AG04449 (cell line): Measurements from ENCODE around the gene CAMTA1.

Experiments
- CTCF ChIA-PET: fragments of 350-600 bp; formaldehyde crosslinking; extraction: SDS; loops from one replicate; lab custom pipeline; 2021; ENCODE audit warnings: antibody characterized with exemption; lab: Yijun Ruan, JAX
- POLR2A ChIA-PET: fragments of 400-600, 350-600 bp; formaldehyde crosslinking; extraction: SDS; loops from one replicate; lab custom pipeline; 2020; ENCODE audit warnings: antibody characterized with exemption, inconsistent platforms; lab: Yijun Ruan, JAX
- DNase-seq: peaks from one replicate; pipeline ENCODE4 v3.0.0-alpha.2; 2010; ENCODE audit warnings: low read depth, low spot score
- H3K4me3 ChIP-seq: 2 replicates; pipeline ENCODE4 v1.5.1; 2011; ENCODE audit warnings: low read depth, mild to moderate bottlenecking, control low read depth, low read length
- CTCF ChIP-seq: IDR thresholded peaks from one replicate; pipeline ENCODE4 v1.5.1; 2011; ENCODE audit warnings: mild to moderate bottlenecking, moderate library complexity, low read length, control low read depth, inconsistent platforms; ENCODE audit not compliant: insufficient read depth; ENCODE audit errors: missing control alignments

Gene CAMTA1

GRCh38 chr1:7012461-7012924 is 227.2 kb downstream of the CAMTA1 start:
- CTCF ChIA-PET = interaction anchor here (1.2 kb wide), 1 partner anchor 30 kb away, joined by 3 read pairs; no protein-coding TSS in a partner anchor
- POLR2A ChIA-PET = no interaction called here
- no peak overlapping the region for H3K4me3 ChIP-seq
- no peak for TF ChIP-seq CTCF
- DNase-seq = no peak

DNA sequence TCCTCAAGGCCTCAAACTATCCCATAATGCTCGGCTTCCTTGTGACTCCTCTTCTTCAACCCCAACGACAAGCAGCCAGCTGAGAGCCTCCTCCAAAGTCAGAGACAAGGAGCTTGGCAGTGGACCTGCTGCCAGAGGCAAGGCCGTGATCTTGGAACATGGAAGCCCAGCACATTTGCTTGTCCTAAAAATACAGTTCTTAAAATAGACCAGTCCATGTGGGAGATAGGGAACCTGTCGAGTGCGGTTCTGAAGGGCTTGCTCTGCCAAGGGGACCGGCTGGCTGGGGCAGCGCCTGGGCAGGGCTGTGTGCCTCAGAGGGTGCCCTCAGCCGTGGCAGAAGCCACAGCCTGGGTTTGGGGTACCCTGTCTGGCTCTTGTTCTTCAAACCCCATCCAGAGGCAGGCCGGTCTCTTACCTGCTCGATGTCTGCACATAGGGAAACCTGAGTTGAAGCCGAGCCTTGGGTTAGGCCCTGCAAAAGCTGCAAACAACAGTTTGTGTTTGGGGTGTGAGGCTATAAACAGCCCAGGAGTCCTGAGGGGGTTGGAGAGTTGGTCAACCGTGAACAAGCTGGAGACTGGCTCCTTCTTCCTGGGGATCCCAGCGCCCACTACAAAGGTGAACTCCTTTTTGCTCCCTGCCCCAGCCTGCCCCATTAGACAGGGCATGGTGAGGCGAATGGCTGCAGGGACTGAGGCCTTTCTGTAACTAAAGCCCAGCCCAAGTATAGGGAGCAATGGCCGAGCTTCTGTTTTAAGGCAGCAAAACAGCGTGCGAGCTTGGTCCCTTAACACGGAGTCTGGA is 228.8 kb downstream of the CAMTA1 start:
- CTCF ChIA-PET = interaction anchor here (1.2 to 2.1 kb wide), 3 partner anchors 28 to 56 kb away, joined by 3 to 6 read pairs (median 4); no protein-coding TSS in a partner anchor
- DNase-seq = no peak
- POLR2A ChIA-PET = no interaction called here
- TF ChIP-seq CTCF = no peak
- no peak overlapping the region for H3K4me3 ChIP-seq

- ChIA-PET POLR2A (no interaction called here), CTCF (interaction anchor here (1.3 to 2.1 kb wide), 2 partner anchors 28 to 56 kb away, joined by 4 to 6 read pairs; no protein-coding TSS in a partner anchor)
- TF ChIP-seq CTCF = no peak
Measured at GRCh38 chr1:7014640-7014930, 229.3 kb downstream of the CAMTA1 start.

GRCh38 chr1:7015022-7015421 is 229.8 kb downstream of the CAMTA1 start:
- ChIA-PET POLR2A (no interaction called here), CTCF (interaction anchor here (1.3 to 2.1 kb wide), 2 partner anchors 27 to 55 kb away, joined by 4 to 6 read pairs; no protein-coding TSS in a partner anchor)
- no peak for TF ChIP-seq CTCF
- DNase-seq = no peak
- H3K4me3 ChIP-seq = no peak overlapping the region

More at GRCh38 chr1:7014640-7014930, 229.3 kb downstream of the CAMTA1 start:
- no peak overlapping the region for H3K4me3 ChIP-seq
- DNase-seq = no peak

DNA sequence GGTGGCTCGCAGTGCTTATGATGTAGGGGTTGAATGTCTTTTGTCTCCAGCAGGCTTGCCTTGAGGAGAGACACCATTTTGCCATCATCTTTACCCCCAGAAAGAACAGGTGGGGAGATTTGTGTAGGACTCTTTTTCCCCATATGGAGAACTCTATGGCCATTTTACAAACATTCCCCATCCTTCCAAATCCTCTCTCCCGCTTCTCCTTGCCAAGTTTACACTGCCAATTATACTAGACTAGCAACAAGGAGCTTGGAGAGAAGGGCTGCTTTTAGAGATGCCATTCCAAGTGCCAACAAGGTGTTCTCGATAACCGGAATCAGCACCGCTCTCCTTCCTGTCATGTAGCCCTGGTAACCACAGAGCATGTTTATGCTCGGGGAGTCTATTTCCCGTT is 233.1 kb downstream of the CAMTA1 start:
- CTCF ChIA-PET = no interaction called here
- TF ChIP-seq CTCF = no peak
- H3K4me3 ChIP-seq = no peak overlapping the region
- DNase-seq = no peak
- POLR2A ChIA-PET = no interaction called here

GRCh38 chr1:7018826-7019225 is 233.6 kb downstream of the CAMTA1 start:
- POLR2A ChIA-PET = no interaction called here
- H3K4me3 ChIP-seq = no peak overlapping the region
- CTCF ChIA-PET = no interaction called here
- TF ChIP-seq CTCF = no peak
- no peak for DNase-seq
